SK-N-MC (cell line): ENCODE results near the gene GALK2.

Experiments
- EZH2 ChIP-seq: fragments of 200-600 bp; sonication (generic); IDR thresholded peaks from one replicate; pipeline ENCODE4 v1.6.1; 2017; ENCODE audit warnings: antibody characterized with exemption
- POLR2AphosphoS5 ChIP-seq: IDR thresholded peaks from 2 replicates; pipeline ENCODE4 v1.6.1; 2012; ENCODE audit warnings: mild to moderate bottlenecking, low read depth, low read length, borderline replicate concordance

- no peak for TF ChIP-seq EZH2
- TF ChIP-seq POLR2AphosphoS5 = no peak
Observed at GRCh38 chr15:49239105-49239504, 69.1 kb downstream of the GALK2 start.
